GM20431 (cell line): Measurements from ENCODE around the gene ANKRD23.

Experiments
- in situ Hi-C: fragments of 300-500 bp; cut with MseI, MboI; formaldehyde crosslinking; loops from one replicate; pipeline ENCODE4 v1.15.0; 2020; ENCODE audit warnings: low sequenced_read_pairs; ENCODE audit not compliant: unreplicated experiment

ANKRD23 gene

GRCh38 chr2:96878171-96878570, 34.4 kb upstream of the ANKRD23 start:
- in situ Hi-C loops = no loop called here

GRCh38 chr2:96877631-96878092, 33.8 kb upstream of the ANKRD23 start:
- in situ Hi-C loops = no loop called here

GRCh38 chr2:96877042-96877451, 33.2 kb upstream of the ANKRD23 start:
- in situ Hi-C loops = no loop called here

DNA sequence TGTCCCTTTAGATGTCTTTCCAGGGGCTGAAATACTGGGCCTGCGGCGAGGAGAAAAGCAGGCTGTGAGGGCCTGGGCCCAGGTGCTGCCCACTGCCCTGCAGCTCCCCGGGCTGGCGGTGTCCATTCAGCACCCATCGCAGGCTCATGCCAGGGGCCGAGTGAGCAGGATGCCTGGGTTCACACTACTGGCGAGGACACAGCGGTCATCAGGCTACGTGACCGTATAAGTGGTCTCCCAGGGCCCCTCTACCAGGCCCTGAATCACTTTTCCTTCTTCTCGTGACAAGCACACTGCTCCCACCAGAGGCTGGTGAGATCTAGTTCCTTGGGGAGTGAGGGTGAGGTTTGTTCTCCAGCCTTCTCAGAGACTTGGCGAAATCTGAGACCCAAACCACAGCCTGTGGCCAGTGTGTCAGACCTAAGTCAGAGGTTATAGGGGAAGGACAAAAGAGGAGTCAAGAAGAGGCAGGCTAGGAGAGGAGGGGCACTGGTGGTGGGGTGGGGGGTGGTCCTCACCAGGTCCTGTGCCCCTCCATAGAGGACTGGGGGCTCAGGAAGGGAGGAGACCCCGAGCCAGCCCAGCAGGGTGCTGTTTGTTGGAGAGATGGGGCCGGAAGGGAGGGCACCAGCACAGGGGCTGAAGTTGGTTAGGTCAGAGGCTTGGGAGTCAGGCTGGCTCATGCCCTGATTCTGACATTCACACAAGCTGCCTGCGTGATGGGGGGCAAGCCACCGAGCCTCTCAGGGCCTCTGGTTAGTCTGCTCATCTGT, 32.6 kb upstream of the ANKRD23 start:
- in situ Hi-C loops = no loop called here

DNA sequence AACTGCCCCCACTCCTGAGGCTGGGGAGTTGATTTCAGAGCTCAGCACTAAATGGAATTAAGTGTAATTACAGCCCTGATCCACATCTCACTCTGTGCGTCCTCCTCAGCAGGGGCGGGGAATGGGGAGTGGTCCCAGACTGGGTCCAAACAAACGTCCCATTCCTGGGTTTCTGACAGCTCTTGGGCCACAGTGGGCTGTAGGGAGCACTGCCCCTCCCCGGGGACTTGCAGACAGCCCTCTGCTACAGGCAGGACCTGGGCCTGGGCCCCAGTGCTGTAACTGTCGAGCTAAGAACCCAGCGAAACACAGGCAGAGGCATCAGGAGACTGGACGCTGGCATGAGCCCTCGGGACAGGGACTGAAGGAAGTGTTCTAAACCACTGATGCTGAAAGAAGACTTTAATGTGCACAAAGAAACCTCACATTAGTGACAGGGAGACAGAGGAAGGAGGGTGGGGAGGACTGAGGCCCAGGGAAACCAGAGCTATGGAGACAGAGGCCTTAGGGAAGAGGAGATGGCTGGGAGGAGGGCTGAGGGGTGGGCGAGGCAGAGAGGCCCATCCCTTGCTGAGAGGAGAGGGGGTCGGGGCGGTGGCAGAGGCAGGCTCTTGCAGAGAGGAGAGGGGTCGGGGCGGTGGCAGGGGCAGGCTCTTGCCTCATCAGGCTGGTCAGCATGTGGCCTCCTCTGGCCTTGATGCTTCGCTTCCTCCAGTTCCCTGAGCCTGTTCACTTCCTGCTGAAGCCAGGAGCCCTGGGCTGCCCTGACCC, 31.9 kb upstream of the ANKRD23 start:
- in situ Hi-C loops = no loop called here

DNA sequence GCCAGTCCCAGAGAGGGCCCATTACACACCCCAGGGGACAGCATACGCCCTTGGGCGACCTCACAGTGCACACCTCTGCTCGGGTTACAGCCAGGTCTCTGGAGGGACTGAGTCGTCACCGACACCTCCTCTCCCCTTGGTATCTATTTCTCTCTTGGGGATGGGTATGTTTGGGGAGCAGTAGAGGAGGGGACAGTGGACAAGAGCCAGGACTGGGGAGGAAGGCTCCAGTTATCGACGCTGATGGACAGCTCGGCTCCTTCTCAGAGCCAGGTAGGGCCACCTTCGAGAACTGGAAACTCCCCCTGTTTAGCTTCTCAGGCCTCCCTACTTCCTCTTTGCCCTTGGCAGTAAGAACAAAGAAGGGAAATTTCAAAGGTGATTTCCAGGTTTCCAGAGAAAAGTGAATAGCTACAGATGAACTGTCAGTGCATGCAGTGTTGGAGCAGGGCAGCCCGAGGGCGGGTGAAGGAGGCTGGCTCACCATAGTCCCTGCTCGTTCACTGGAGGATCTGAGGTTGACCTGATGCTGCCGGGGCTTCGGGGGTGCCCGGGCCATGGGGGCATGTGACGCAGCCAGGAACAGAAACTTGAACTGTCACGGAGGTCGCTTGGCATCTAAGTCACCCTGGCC, 30.5 kb upstream of the ANKRD23 start:
- in situ Hi-C loops = no loop called here

GRCh38 chr2:96873651-96874096, 29.9 kb upstream of the ANKRD23 start:
- in situ Hi-C loops = no loop called here

DNA sequence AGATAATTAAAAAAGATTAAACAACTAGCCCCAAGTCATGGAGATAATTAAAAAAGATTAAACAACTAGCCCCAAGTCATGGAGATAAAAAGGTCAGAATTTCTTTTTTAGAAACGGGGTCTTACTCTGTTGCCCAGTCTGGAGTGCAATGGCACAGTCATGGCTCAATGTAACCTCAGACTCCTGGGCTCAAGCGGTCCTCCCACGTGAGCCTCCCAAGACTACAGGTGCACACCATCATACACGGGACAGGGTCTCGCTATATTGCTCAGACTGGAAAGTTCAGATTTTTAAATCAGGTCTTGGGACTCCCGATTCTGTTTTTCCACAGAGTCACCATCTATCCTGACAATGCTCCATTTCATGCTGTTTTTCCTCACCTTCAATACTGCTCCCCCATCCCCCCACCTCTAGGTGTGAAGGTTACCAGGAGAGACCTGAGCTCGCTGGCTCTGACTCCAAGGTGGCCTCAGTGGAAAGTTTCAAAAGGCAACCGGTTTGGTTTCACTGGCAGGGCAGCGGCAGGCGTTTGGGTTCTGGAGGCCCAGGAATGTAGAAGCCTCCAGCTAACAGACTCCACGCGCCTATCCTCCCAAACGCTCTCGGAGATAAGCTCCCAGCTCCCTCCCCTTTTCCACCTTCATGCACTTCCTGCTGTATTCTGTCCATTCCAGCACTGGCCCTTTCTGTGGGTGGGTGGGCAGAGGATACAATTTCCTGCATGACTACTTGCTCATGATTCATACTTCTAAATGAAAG, 28.9 kb upstream of the ANKRD23 start:
- in situ Hi-C loops = no loop called here

DNA sequence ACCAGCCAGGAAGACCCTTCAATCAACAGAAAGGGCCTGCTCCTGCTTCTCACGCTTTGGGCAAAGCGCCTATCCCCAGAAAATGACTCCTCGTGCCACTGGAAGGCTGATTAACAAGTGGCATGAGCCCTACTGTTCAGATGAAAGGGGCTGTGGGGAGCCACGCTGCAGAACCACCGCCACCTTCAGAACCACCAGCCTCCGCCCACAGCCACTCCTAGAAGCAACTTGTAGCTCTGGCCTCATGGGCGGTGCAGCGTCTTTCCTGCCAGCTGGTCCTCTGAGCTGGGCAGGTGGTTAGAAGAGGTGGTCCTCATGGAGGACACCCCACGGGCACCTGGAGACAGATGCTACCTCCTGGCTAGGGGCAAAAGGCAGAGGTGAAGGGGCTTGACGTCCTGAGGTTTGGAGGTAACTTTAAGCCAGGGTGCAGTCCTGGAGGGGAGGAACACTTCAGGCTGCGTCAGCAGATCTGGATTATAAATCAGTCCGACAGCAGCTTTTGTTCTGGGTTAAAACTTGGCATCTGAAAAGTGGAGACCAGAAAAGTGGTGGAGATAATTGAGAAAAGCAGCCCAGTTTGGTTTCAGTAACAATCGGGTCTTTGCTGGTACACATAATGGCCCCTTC, 26.9 kb upstream of the ANKRD23 start:
- in situ Hi-C loops = no loop called here

GRCh38 chr2:96869822-96870625, 26.2 kb upstream of the ANKRD23 start, which contains the start of gene SEMA4C:
TSS of gene SEMA4C (minus strand) at chr2:96870080. CDS start at chr2:96867886, 2,194 bp downstream.
- in situ Hi-C loops = no loop called here

GRCh38 chr2:96869281-96869821, 25.5 kb upstream of the ANKRD23 start:
- in situ Hi-C loops = no loop called here

GRCh38 chr2:96868555-96869280, 24.9 kb upstream of the ANKRD23 start:
- in situ Hi-C loops = no loop called here

DNA sequence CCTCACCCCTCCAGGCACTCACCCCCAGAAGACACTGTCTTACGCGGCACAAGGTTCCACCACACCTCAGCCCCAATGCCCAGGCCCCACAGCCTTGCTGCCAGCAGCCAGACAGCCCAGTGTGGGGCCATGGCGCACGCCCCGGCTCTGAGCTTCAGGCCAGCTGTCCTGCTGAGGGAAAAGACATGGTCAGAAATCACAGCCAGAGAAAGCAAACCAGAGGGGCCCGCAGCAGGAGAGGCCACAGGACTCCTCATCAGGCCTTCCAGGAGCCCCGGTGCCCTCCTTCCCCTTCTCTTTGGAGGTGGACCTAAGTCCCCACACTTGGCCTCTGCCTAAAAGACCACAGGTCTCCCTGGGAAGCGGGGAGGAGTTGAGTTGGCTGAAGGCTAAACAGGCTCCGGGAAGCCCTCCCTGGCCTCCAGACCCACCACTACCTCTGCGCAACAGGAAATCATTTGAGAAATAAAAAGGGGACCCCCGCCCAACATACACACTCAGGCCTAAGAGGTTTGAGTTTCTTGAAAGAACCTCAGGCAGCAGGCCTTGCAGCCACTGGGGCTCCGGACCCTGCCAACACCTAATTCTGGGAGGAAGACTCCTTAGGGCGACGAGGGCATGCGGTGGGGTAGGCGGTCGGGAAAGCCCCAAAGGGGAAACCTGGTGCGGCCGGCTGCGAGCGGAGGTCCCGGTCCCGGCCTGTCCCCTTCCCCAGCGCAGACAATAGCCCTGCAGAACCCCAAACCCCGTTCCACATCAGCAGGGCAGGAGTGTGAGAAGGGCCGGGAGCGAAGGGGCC, 24.1 kb upstream of the ANKRD23 start:
- in situ Hi-C loops = no loop called here

DNA sequence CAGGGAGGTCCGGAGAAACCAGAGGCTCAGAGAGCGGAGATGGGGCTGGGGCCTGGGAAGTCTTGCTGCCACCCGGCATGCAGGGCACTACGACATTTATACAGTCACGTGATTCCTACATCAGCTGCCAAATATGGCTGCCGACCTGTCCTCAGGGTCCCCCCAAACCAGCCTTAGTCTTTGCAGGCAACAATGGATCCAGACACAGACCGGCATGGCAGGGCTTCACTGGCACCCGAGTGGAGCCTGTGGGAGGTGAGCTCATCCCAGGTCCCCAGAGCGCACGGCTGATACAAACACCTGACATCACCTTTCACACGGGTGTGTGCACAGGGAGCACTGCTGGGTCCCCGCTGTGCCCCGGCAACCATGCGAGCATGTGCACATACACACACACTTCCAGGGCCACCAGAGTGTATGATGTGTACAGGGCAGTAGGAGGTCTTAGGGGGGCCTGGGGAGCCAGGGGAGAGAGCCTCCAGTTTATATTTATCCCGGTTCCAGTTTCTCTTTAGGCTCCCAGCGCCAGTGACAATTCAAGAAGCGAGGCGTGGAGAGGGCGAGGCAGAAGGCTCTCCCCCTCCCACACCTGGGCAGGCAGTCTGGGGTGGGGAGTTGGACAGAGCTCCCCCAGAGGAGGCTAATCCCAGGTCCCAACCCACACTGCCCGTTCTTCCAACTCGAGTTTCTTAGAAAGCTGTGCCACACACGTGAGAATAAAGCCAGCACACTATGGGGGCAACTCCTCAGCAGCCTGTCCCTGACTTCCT, 23.4 kb upstream of the ANKRD23 start:
- in situ Hi-C loops = no loop called here

DNA sequence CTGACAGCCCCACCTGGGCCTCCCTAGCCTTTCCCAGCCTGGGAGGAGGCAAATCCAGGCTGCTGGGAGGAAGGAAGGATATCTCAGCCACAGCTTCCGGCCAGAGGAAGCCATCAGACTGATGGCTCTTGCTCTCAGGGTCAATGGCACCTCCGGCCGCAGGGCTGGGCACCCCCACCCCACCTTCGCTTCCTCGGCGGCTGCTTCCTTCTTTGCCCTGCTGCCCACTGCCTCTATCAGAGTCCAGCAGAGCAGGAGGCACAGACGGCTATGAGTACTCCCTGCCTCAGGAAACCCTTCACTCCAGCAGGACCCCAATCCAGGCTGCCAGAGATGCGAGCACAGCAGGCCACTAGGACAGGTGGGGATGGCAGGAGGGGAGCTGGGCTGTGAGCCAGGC, 22.8 kb upstream of the ANKRD23 start:
- in situ Hi-C loops = no loop called here

DNA sequence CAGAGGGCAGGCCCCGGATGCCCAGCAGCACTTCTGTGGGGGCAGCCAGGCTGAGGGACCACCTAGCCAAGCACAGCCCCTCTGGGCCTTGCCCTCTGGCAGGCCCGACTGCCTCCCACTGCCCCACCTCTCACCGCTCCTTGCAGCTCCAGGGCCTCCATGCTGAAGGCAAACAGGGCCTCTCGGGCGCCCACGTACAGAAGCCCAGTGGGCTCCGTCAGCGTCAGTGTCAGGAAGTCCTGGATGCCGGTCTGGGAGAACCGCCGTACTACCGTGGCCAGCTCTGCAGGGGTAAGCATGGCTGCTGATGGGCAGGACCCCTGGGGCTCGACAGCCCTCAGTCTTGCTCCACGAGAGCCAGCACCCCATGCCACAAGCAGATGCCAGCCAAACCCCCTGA, 22.3 kb upstream of the ANKRD23 start:
- in situ Hi-C loops = no loop called here
